SK-N-SH treated with all-trans-retinoic acid at 6 μM for 48 hours (cell line): ENCODE data around the gene NALCN.

Experiments used
- ATAC-seq: fragments of 200-7000 bp; cut with Tn5 transposase; 3 replicates; pipeline ENCODE4 v1.9.1; 2020; ENCODE audit warnings: mild to moderate bottlenecking, moderate library complexity
- ARNTL ChIP-seq: fragments of 450-650 bp; formaldehyde crosslinking; IDR thresholded peaks from 2 replicates; pipeline ENCODE4 v1.5.0; 2020; ENCODE audit warnings: low read depth, mild to moderate bottlenecking, moderate library complexity, borderline replicate concordance
- BACH2 ChIP-seq: fragments of 250-450 bp; sonication (Bioruptor Pico); IDR thresholded peaks from 2 replicates; pipeline ENCODE4 v1.9.0; 2021; ENCODE audit warnings: mild to moderate bottlenecking, borderline replicate concordance
- CSDC2 ChIP-seq: fragments of 250-450 bp; sonication (Bioruptor Pico); IDR thresholded peaks from 2 replicates; pipeline ENCODE4 v1.5.0; 2020; ENCODE audit warnings: mild to moderate bottlenecking, moderate library complexity
- ESRRG ChIP-seq: fragments of 250-450 bp; sonication (Bioruptor Pico); IDR thresholded peaks from 2 replicates; pipeline ENCODE4 v1.6.1; 2021; ENCODE audit warnings: mild to moderate bottlenecking
- GLIS3 ChIP-seq: fragments of 250-450 bp; sonication (Bioruptor Pico); IDR thresholded peaks from 2 replicates; pipeline ENCODE4 v1.5.0; 2020; ENCODE audit warnings: mild to moderate bottlenecking, moderate library complexity
- ISL1 ChIP-seq: fragments of 250-450 bp; sonication (Bioruptor Pico); IDR thresholded peaks from 2 replicates; pipeline ENCODE4 v2.1.2; 2022; ENCODE audit warnings: mild to moderate bottlenecking, moderate library complexity
- OSR1 ChIP-seq: fragments of 250-450 bp; sonication (Bioruptor Pico); IDR thresholded peaks from 2 replicates; pipeline ENCODE4 v1.8.0; 2022; ENCODE audit warnings: moderate library complexity, mild to moderate bottlenecking, inconsistent platforms
- PPARA ChIP-seq: fragments of 250-450 bp; sonication (Bioruptor Pico); IDR thresholded peaks from 2 replicates; pipeline ENCODE4 v1.5.0; 2020; ENCODE audit warnings: mild to moderate bottlenecking, borderline replicate concordance
- RARB ChIP-seq: fragments of 250-450 bp; sonication (Bioruptor Pico); IDR thresholded peaks from 2 replicates; pipeline ENCODE4 v1.8.0; 2021; ENCODE audit warnings: mild to moderate bottlenecking, moderate library complexity
- SNAI2 ChIP-seq: fragments of 250-450 bp; sonication (Bioruptor Pico); IDR thresholded peaks from 2 replicates; pipeline ENCODE4 v1.5.0; 2020; ENCODE audit warnings: mild to moderate bottlenecking, moderate library complexity
- TCF4 ChIP-seq: fragments of 250-450 bp; sonication (Bioruptor Pico); IDR thresholded peaks from 2 replicates; pipeline ENCODE4 v1.8.0; 2021; ENCODE audit warnings: mild to moderate bottlenecking, moderate library complexity, borderline replicate concordance
- ZC3H10 ChIP-seq: fragments of 250-450 bp; sonication (Bioruptor Pico); IDR thresholded peaks from 2 replicates; pipeline ENCODE4 v1.5.1; 2021; ENCODE audit warnings: mild to moderate bottlenecking, moderate library complexity
- ZFP3 ChIP-seq: fragments of 250-450 bp; sonication (Bioruptor Pico); IDR thresholded peaks from 2 replicates; pipeline ENCODE4 v1.5.0; 2020; ENCODE audit warnings: mild to moderate bottlenecking, moderate library complexity
- ZNF70 ChIP-seq: fragments of 450-650 bp; formaldehyde crosslinking; IDR thresholded peaks from 2 replicates; pipeline ENCODE4 v1.5.0; 2020; ENCODE audit warnings: mild to moderate bottlenecking, moderate library complexity
- ZNF8 ChIP-seq: fragments of 450-650 bp; formaldehyde crosslinking; IDR thresholded peaks from 2 replicates; pipeline ENCODE4 v1.5.0; 2020; ENCODE audit warnings: mild to moderate bottlenecking, moderate library complexity
- TF ChIP-seq, protein P1 (sequence below): fragments of 250-450 bp; sonication (Bioruptor Pico); IDR thresholded peaks from 2 replicates; pipeline ENCODE4 v1.5.1; 2021; ENCODE audit warnings: mild to moderate bottlenecking, moderate library complexity
- TF ChIP-seq, protein P2 (sequence below): fragments of 250-450 bp; sonication (Bioruptor Pico); IDR thresholded peaks from 2 replicates; pipeline ENCODE4 v1.5.1; 2020; ENCODE audit warnings: low read depth, mild to moderate bottlenecking, moderate library complexity
- TF ChIP-seq, protein P3 (sequence below): fragments of 250-450 bp; sonication (Bioruptor Pico); IDR thresholded peaks from 2 replicates; pipeline ENCODE4 v1.8.0; 2020; ENCODE audit warnings: mild to moderate bottlenecking, moderate library complexity, borderline replicate concordance
- TF ChIP-seq, protein P4 (sequence below): fragments of 250-450 bp; sonication (Bioruptor Pico); IDR thresholded peaks from 2 replicates; pipeline ENCODE4 v1.5.0; 2020; ENCODE audit warnings: mild to moderate bottlenecking, moderate library complexity
- TF ChIP-seq, protein P5 (sequence below): fragments of 250-450 bp; sonication (Bioruptor Pico); IDR thresholded peaks from 2 replicates; pipeline ENCODE4 v1.8.0; 2021; ENCODE audit warnings: low read depth, mild to moderate bottlenecking, moderate library complexity, borderline replicate concordance

NALCN gene

DNA sequence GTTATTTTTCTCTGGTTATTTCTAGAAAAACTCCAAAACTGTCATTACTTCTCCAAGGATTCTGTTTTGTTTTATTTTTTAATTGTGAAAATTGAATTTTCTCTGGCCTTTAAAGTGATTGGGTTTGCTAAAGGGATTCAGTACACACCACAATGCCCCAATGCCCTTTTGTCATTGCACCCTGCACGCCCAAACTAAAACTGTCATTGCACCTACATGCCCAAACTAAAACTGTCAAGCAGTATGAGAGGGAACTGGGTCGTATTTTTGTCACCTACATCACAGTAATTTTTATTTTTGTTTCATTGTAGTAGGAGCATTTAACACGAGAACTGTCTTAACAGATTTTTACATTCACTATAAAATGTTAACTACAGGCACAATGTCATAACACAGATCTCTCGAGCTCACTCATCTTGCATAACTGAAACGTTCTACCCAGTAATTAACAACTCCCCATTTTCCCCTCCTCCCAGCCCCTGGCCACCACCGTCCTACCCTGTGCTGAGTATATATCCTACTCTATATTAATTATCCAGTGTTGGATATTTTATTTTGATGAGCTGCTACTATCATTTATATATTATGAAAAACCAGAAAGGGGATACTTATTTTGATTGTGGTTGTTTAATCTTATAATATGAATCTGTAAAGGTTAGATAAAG, 7.2 kb downstream of the NALCN start:
- ATAC-seq: no peak
- TF ChIP-seq ZC3H10 (CRISPR knock-in tag) (no peak), ARNTL (no peak), TCF4 (CRISPR knock-in tag) (no peak), ESRRG (CRISPR knock-in tag) (no peak), CSDC2 (no peak), OSR1 (CRISPR knock-in tag) (no peak)
- TF ChIP-seq, protein P1, sequence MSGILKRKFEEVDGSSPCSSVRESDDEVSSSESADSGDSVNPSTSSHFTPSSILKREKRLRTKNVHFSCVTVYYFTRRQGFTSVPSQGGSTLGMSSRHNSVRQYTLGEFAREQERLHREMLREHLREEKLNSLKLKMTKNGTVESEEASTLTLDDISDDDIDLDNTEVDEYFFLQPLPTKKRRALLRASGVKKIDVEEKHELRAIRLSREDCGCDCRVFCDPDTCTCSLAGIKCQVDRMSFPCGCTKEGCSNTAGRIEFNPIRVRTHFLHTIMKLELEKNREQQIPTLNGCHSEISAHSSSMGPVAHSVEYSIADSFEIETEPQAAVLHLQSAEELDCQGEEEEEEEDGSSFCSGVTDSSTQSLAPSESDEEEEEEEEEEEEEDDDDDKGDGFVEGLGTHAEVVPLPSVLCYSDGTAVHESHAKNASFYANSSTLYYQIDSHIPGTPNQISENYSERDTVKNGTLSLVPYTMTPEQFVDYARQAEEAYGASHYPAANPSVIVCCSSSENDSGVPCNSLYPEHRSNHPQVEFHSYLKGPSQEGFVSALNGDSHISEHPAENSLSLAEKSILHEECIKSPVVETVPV: no peak

DNA sequence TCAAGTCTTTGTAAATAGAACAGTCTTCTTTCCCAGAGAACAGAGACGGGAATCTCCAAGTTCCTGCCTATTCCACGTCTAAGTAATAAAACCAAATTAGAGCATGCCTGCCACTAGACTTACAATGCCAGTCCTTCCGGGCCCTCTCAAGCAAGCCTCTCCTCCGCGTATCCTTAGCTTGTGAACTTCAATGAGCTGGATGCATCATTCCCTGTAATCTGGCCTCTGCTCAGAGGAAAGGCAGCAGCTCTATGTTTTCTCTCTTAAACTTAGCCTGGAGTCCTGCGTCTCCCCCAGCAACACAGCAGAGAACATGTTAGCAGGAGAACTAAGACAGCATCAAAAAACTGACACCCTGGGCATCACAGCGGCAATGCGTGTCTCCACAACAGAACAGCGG, 8.2 kb downstream of the NALCN start:
- TF ChIP-seq OSR1 (CRISPR knock-in tag) (no peak), ARNTL (no peak), CSDC2 (no peak), GLIS3 (CRISPR knock-in tag) (no peak)
- ATAC-seq: peak; percentile 63

DNA sequence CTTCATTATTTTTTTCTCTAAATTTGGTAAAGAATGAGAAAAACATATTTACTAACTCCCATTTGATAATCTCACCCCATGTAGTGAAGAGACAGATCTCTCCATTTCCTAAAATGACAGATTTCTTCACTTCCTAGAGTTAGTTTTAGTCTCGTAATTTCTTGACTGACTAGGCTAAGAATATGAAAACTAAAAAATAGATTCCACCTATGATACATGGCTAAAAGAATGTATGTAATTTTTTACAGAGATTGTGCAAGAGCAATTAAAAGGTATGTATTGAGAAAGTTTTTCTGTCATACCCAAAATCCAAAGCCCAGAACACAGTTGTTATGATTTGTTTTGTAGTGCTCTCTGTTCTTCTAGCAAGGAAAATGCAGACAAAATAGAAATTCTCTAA, 9.5 kb downstream of the NALCN start:
- ATAC-seq: no peak; the same call in 2 of the 3 replicates
- TF ChIP-seq, protein P2, sequence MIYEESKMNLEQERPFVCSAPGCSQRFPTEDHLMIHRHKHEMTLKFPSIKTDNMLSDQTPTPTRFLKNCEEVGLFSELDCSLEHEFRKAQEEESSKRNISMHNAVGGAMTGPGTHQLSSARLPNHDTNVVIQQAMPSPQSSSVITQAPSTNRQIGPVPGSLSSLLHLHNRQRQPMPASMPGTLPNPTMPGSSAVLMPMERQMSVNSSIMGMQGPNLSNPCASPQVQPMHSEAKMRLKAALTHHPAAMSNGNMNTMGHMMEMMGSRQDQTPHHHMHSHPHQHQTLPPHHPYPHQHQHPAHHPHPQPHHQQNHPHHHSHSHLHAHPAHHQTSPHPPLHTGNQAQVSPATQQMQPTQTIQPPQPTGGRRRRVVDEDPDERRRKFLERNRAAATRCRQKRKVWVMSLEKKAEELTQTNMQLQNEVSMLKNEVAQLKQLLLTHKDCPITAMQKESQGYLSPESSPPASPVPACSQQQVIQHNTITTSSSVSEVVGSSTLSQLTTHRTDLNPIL (CRISPR knock-in tag): no peak
- TF ChIP-seq ZNF70 (CRISPR knock-in tag) (no peak), ZFP3 (CRISPR knock-in tag) (no peak), RARB (CRISPR knock-in tag) (no peak), SNAI2 (CRISPR knock-in tag) (no peak), TCF4 (CRISPR knock-in tag) (no peak), ZNF8 (CRISPR knock-in tag) (no peak), ARNTL (no peak), ISL1 (CRISPR knock-in tag) (no peak), PPARA (no peak), OSR1 (CRISPR knock-in tag) (no peak)
- TF ChIP-seq, protein P3, sequence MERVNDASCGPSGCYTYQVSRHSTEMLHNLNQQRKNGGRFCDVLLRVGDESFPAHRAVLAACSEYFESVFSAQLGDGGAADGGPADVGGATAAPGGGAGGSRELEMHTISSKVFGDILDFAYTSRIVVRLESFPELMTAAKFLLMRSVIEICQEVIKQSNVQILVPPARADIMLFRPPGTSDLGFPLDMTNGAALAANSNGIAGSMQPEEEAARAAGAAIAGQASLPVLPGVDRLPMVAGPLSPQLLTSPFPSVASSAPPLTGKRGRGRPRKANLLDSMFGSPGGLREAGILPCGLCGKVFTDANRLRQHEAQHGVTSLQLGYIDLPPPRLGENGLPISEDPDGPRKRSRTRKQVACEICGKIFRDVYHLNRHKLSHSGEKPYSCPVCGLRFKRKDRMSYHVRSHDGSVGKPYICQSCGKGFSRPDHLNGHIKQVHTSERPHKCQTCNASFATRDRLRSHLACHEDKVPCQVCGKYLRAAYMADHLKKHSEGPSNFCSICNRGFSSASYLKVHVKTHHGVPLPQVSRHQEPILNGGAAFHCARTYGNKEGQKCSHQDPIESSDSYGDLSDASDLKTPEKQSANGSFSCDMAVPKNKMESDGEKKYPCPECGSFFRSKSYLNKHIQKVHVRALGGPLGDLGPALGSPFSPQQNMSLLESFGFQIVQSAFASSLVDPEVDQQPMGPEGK (CRISPR knock-in tag): no peak
- TF ChIP-seq, protein P4, sequence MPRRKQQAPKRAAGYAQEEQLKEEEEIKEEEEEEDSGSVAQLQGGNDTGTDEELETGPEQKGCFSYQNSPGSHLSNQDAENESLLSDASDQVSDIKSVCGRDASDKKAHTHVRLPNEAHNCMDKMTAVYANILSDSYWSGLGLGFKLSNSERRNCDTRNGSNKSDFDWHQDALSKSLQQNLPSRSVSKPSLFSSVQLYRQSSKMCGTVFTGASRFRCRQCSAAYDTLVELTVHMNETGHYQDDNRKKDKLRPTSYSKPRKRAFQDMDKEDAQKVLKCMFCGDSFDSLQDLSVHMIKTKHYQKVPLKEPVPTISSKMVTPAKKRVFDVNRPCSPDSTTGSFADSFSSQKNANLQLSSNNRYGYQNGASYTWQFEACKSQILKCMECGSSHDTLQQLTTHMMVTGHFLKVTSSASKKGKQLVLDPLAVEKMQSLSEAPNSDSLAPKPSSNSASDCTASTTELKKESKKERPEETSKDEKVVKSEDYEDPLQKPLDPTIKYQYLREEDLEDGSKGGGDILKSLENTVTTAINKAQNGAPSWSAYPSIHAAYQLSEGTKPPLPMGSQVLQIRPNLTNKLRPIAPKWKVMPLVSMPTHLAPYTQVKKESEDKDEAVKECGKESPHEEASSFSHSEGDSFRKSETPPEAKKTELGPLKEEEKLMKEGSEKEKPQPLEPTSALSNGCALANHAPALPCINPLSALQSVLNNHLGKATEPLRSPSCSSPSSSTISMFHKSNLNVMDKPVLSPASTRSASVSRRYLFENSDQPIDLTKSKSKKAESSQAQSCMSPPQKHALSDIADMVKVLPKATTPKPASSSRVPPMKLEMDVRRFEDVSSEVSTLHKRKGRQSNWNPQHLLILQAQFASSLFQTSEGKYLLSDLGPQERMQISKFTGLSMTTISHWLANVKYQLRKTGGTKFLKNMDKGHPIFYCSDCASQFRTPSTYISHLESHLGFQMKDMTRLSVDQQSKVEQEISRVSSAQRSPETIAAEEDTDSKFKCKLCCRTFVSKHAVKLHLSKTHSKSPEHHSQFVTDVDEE (CRISPR knock-in tag): no peak

DNA sequence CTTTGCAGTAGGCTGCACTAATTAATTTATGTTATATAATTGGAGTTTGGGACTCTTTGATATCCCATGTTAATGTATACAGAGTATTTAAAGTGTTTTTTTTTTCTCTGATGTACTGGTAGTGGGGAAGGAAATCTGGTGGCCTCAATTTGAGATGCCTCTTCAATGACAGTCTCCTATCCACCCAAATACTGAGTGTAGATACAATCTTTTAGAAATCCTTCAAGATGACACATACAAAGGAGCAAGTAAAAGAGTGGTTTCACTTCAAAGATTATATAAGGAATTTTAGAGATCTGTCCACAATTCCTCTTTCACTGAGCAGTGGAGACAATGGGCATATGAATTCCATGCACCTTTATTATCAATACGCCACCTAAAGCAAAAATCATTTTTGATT, 15.1 kb downstream of the NALCN start:
- ATAC-seq: no peak
- TF ChIP-seq, protein P2 (CRISPR knock-in tag): no peak
- no peak for TF ChIP-seq ISL1 (CRISPR knock-in tag)
- no peak for TF ChIP-seq OSR1 (CRISPR knock-in tag)
- TF ChIP-seq, protein P5, sequence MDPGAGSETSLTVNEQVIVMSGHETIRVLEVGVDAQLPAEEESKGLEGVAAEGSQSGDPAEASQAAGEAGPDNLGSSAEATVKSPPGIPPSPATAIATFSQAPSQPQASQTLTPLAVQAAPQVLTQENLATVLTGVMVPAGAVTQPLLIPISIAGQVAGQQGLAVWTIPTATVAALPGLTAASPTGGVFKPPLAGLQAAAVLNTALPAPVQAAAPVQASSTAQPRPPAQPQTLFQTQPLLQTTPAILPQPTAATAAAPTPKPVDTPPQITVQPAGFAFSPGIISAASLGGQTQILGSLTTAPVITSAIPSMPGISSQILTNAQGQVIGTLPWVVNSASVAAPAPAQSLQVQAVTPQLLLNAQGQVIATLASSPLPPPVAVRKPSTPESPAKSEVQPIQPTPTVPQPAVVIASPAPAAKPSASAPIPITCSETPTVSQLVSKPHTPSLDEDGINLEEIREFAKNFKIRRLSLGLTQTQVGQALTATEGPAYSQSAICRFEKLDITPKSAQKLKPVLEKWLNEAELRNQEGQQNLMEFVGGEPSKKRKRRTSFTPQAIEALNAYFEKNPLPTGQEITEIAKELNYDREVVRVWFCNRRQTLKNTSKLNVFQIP (CRISPR knock-in tag): no peak
- TF ChIP-seq GLIS3 (CRISPR knock-in tag): no peak
- no peak for TF ChIP-seq BACH2 (CRISPR knock-in tag)
- no peak for TF ChIP-seq TCF4 (CRISPR knock-in tag)
- TF ChIP-seq, protein P3 (CRISPR knock-in tag): no peak
- TF ChIP-seq ZNF8 (CRISPR knock-in tag): no peak
- TF ChIP-seq ZFP3 (CRISPR knock-in tag): no peak
